AG09309 (cell line): Measurements from ENCODE around the gene OSBPL10.
"Not testable (repeated sequence)": the region's sequence is repeated elsewhere in the genome, so short reads cannot be mapped to it uniquely, and the experiment has no call there.

ENCODE experiments used
- DNase-seq: peaks from one replicate; pipeline ENCODE4 v3.0.0-alpha.2; 2010; ENCODE audit warnings: low read depth
- H3K4me3 ChIP-seq: 2 replicates; pipeline ENCODE4 v1.5.1; 2011; ENCODE audit warnings: mild to moderate bottlenecking, low read depth, low read length, moderate library complexity; ENCODE audit not compliant: control insufficient read depth
- CTCF ChIP-seq: IDR thresholded peaks from 2 replicates; pipeline ENCODE4 v1.5.1; 2011; ENCODE audit warnings: mild to moderate bottlenecking, low read depth, low read length, inconsistent platforms; ENCODE audit not compliant: insufficient read depth, control insufficient read depth; ENCODE audit errors: missing control alignments

OSBPL10 gene

GRCh38 chr3:31696009-31696297 is 285.1 kb downstream of the OSBPL10 start:
- TF ChIP-seq CTCF, result no peak
- no peak for DNase-seq
- no peak overlapping the region for H3K4me3 ChIP-seq

- peak; percentile 18 for TF ChIP-seq CTCF
- no peak for DNase-seq
- no peak overlapping the region for H3K4me3 ChIP-seq
These were observed 285.6 kb downstream of the OSBPL10 start for GRCh38 chr3:31695280-31696008.

GRCh38 chr3:31693346-31693745 is 287.7 kb downstream of the OSBPL10 start:
- H3K4me3 ChIP-seq, result no peak overlapping the region
- no peak for DNase-seq
- no peak for TF ChIP-seq CTCF

- no peak overlapping the region for H3K4me3 ChIP-seq
- no peak for TF ChIP-seq CTCF
- no peak for DNase-seq
These were observed 288.3 kb downstream of the OSBPL10 start for GRCh38 chr3:31692751-31693150.

GRCh38 chr3:31690771-31691170 is 290.3 kb downstream of the OSBPL10 start:
- TF ChIP-seq CTCF, result no peak
- no peak for DNase-seq

GRCh38 chr3:31689523-31689922 is 291.5 kb downstream of the OSBPL10 start:
- DNase-seq, H3K4me3 ChIP-seq: not testable (repeated sequence)

More at GRCh38 chr3:31690771-31691170, 290.3 kb downstream of the OSBPL10 start:
- no peak overlapping the region for H3K4me3 ChIP-seq

GRCh38 chr3:31688984-31689383 is 292.1 kb downstream of the OSBPL10 start:
- TF ChIP-seq CTCF, result no peak
- no peak overlapping the region for H3K4me3 ChIP-seq
- no peak for DNase-seq
